NAMALWA (cell line): Measurements from ENCODE around the gene ALS2.
"Not testable (repeated sequence)": the region's sequence is repeated elsewhere in the genome, so short reads cannot be mapped to it uniquely, and the experiment has no call there.

Experiments used
- DNase-seq: peaks from one replicate; pipeline ENCODE4 v3.0.0-alpha.2; 2015; ENCODE audit warnings: low spot score

ALS2 gene

DNA sequence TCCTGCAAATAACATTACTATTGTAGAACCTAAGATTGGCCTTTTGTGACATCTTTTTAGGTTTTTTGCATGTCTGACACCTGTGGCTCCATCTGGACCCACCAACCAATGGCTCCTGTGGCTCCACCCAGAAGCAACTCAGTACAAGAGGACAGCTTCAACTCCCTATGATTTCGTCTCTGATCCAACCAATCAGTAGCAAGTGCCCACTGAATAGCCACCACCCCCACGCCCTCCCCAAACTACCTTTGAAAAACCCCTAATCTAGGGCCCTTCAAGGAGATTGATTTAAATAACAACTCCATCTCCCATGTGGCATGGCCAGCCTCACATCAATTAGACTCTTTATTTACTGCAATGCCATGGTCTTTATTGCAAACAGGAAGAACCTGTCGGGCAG, 105.9 kb downstream of the ALS2 start:
- no peak for DNase-seq

DNA sequence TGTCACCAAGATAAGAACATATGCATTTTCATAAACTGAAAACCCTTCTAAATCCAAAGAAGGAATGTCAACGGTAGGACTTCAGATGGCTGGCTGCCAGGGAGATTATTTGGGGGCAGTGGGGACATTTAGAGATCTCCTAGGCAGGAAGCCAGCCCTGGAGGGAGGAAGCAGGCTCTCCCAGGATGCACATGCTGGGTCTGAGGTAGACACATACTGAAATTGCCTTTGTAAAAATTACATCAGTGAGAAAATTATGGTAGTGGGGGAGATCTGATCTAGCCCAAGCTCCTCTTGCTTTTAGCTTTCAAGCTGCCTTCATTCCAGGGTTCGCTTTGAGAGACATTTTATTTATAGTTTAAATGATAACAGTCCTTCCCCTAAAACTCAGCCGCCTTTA, 106.4 kb downstream of the ALS2 start:
- DNase-seq, result no peak

DNA sequence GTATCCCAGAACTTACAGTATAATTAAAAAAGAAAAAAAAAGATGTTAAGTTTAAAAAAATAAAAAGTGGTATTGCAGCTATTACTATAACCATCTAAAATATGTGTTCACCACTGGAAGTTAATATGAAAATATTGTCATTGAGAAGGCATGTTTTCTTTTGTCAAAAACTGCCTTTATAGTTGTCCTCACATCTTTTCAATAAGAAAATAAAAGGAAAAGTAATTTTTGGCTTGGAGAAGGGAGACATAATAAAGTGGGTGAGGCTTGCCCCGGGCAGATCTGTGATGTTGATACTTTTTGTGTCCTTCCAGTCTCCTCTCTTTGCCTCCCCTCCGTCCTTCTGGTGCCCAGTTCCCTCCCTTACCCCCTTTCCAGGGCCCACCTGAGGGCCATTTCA, 107.2 kb downstream of the ALS2 start:
- no peak for DNase-seq

DNA sequence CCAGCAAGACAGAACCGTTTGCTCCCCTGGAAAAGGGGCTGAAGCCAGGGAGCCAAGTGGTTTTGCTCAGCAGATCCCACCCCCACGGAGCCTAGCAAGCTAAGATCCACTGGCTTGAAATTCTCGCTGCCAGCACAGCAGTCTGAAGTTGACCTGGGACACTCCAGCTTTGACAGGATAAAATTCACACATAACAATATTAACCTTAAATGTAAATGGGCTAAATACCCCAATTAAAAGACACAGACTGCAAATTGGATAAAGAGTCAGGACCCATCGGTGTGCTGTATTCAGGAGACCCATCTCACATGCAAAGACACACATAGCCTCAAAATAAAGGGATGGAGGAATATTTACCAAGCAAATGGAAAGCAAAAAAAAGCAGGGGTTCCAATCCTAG, 109.5 kb downstream of the ALS2 start:
- not testable (repeated sequence) for DNase-seq

DNA sequence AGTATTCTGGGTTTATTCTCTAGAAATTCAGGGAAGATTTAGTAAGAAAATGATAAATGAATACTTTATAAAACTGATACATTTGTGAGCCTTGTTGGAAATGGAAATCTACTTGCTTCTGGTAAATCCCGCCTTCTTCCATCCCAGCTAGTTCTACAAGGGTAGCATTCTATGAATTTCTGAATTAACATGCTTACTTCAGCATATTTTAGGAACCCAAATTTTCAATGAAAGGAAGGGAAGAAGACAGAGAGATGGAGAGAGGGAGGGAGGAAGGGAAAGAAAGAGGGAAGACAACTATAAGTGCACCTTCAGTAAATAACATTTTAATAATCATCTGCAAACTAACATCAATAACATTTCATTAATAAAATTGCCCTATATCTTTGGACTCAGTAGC, 110.9 kb downstream of the ALS2 start:
- DNase-seq, result no peak

DNA sequence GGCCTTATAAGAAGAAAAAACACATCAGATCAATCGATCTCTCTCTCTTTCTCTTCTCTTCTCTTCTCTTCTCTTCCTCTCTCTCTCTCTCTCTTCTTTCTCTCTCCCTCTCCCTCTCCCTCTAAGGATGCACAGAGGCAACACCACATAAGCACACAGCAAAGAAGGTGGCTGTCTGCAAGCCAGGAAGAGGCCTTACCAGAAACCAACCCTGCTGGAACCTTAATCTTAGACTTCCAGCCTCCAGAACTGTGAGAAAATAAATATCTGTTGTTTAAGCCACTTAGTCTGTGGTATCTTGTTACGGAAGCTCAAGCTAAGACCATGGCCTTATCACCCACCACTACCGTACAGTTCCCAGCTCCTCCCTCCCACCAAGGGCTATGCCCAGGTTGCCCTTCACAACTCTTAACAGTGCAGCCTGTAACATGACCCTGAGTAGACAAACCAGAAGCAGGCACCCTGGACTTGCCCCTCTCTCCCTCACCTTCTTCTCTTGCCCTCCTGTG, 112.3 kb downstream of the ALS2 start:
- no peak for DNase-seq

DNA sequence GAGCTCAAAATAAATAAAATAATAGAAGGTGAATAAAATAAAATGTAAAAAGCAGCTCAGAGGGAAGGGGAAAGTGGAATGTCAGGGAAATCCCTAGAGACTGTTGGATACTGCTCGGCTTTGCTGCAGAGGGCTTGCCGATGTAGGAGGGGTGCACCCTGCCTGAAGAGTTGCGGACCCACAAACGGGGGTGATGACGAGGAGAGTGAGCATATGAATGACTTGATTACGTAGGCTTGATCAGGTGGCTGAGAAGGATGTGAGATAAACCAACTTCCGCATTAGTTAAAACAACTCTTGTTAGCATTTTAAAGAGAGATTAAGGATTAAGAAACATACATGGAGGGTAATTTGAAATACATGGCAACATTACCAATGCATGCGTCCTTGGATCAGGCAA, 116.4 kb downstream of the ALS2 start:
- no peak for DNase-seq

DNA sequence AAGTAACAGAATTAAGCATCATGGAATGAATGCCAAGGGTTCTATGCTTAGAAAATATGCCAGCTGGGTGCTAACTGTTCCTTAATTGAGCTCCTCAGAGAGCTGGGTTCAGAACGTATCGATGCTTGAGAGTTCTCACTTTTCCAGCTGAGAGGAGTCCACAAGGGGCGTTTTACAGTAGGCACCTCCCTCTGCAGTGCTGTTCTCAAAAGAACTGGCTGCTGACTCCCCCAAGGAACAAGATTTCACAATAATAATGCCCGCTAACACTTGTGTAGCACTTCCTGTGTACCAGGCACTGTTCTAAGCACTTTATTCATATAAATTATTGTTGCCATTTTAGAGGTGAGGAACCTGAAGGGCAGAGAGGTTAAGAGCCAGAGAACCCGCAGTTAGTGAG, 119.4 kb downstream of the ALS2 start:
- no peak for DNase-seq

DNA sequence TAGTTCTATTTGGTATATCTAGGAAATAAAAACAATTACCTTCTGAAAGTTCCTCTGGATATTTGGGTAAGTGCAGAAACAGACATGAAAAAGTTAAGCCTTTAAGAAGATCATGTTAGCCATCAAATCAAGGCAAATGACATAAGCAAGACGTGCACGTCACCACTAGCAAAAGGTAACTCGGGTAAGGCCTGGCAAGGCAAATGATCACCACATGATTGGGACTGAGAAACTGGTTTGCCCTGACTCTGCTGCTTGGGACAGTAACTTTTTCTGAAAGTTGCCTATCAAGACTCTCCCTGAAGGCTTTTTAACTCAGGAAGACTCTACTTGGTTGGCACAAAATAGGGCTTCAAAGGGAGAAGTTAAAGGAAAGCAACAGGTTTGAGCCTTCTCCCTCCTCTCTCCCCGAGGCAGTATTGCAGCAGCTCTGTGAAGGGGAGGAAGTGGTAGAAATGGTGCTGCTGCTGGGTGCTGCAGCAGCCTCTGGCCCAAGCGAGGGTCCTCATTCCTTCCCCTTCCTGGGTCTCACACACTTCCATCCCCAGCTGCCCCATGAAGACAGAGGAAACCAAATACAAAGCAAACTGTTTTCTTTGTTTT, 120.3 kb downstream of the ALS2 start:
- DNase-seq, result no peak

DNA sequence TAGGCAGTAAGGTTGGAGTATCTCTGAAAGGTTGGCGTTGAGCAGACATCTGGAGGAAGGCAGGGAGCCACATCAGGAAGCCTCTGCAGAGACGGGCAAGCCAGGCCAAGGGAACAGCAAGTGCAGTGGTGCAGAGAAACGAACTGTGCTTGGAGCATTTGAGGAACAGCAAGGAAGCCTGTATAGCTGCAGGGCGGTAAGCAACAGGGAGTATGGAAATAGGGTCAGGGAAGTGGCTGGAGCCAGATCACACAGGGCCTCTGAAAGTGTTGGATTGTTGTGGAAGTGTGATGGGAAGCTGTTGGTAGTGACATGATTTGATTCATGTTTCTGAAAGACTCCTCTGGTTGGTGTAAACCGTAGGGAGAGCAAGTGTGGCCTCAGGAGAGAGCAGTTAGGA, 124.0 kb downstream of the ALS2 start:
- DNase-seq, result no peak

DNA sequence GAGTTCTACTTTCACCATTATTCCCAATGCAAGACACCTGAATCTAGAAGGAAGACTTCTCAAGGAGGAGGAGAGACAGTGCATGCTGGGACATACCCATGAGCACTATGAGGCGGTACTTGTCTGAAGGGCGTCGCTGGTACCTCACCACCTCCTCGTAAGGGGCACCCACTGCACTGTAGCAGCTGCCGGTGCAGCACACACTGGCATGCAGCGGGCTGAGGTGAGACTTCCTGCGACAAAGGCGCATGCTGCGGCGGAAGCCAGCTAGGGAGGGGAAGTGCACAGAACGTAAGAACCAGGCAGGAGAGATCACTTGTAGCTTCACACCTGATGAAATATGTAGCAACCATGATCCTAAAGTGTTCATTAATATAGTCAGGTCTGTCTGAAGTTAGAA, 124.6 kb downstream of the ALS2 start:
- DNase-seq, result no peak

DNA sequence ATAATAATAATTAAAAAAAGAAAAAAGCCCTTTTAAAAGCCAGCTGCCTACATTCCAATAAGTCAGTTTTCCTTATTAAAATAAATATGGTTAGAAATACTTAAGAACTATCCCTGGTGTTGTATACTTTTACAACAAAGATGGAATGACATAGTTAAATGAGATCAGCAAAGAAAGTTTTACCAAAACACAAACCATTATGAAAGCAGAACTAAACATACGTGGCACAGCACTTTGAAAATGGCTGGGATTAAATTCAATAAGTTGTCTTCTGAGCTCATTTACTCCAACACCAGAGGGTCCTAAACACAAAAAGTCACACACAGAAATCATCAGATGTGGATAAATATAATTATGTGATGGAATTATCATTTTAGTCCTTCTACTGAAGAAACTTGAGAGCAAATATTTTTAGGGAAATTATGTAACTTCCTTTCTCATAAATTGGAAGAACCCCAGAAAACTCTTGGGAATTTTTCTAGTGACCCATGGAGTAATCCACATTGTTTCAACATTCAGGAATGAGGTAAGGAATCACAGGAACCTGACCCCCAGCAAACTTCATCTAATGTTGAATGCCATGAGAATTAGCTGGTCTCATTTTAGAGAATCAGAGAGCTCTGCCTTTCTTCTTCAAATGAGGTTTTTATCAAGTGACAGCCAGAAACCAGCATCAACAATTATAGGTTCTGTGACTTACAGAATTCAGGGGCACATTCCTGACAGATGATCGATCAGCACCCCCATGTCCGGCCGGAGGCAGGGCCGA, 125.9 kb downstream of the ALS2 start:
- DNase-seq, result no peak

DNA sequence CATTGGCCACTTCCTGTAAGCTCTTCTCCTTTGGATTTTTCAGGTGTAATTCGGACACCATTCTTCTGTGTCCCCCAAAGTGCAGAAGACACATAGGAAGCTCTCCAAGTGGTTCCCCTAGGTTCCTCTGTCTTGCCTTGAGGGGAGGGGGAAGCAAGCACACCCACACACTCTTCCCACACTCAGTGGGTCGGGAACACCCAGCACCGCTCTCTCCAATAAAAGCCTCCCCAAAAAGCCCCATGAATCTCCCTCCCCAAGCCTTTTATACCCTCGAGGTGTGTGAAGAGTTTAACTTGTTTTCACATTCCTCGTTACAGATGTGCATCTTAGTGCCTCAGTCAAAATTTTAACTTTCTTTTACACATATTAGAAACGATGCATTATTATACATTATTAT, 127.5 kb downstream of the ALS2 start:
- no peak for DNase-seq
